GM12878 (cell line): ENCODE results near the gene DCBLD1.

Source experiments
- CTCF ChIP-seq, 3 experiments: IDR thresholded peaks in 2 of 3; conservative IDR thresholded peaks in 1 of 3; 2 replicates each; pipeline ENCODE4 v1.5.1; 2011; ENCODE audit warnings: low read depth in 3 of 3, low read length in 3 of 3, mild to moderate bottlenecking in 3 of 3, control low read depth in 2 of 3, moderate library complexity in 2 of 3, inconsistent platforms in 1 of 3, mixed read lengths in 1 of 3; ENCODE audit not compliant: control insufficient read depth in 2 of 3, insufficient read depth in 1 of 3; ENCODE audit errors: extremely low read depth in 1 of 3
- SRF ChIP-seq, 2 experiments: IDR thresholded peaks; 2 replicates each; pipeline ENCODE4 v1.6.1; 2011; ENCODE audit warnings: low read depth in 2 of 2, low read length in 2 of 2, mild to moderate bottlenecking in 1 of 2, moderate library complexity in 1 of 2
- TF ChIP-seq, protein P1 (sequence below): fragments of 450-650 bp; IDR thresholded peaks from 2 replicates; pipeline ENCODE4 v1.6.1; 2017; ENCODE audit warnings: mild to moderate bottlenecking

DNA sequence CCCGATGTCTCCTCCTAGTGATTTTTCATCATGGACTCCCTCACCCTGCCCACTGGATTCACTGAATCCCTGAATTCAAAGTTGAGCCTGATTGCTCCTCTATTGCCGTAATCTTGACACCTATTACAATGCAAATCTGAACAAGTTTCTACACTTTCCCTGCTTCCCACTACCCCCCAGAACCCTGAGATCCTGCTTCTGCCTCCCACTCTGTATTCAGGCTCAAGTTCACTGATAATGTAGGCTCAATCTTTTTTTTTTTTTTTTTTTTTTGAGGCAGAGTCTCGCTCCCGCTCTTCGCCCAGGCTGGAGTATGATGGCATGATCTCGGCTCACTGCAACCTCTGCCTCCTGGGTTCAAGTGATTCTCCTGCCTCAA lies 3.6 kb upstream of the DCBLD1 start:
- TF ChIP-seq SRF (IDR thresholded peaks at IDR 0.05; ENCODE audit: low read depth in 2 of 2, low read length in 2 of 2), result no peak
- TF ChIP-seq, protein P1, sequence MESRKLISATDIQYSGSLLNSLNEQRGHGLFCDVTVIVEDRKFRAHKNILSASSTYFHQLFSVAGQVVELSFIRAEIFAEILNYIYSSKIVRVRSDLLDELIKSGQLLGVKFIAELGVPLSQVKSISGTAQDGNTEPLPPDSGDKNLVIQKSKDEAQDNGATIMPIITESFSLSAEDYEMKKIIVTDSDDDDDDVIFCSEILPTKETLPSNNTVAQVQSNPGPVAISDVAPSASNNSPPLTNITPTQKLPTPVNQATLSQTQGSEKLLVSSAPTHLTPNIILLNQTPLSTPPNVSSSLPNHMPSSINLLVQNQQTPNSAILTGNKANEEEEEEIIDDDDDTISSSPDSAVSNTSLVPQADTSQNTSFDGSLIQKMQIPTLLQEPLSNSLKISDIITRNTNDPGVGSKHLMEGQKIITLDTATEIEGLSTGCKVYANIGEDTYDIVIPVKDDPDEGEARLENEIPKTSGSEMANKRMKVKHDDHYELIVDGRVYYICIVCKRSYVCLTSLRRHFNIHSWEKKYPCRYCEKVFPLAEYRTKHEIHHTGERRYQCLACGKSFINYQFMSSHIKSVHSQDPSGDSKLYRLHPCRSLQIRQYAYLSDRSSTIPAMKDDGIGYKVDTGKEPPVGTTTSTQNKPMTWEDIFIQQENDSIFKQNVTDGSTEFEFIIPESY, result no peak
- TF ChIP-seq CTCF (IDR thresholded peaks at IDR 0.05 in 2 of 3, conservative IDR thresholded peaks at IDR 0.05 in 1 of 3; ENCODE audit: control insufficient read depth in 2 of 3, extremely low read depth in 1 of 3, insufficient read depth in 1 of 3, low read depth in 3 of 3, low read length in 3 of 3), result no peak
